Gastroesophageal sphincter (tissue), 3 donors: Measurements from ENCODE around the gene RELT.

ENCODE experiments used
- EP300 ChIP-seq: sonication (generic); formaldehyde crosslinking; IDR thresholded peaks from one replicate; pipeline ENCODE4 v1.6.1; 2017; ENCODE audit warnings: antibody characterized with exemption, mild to moderate bottlenecking
- POLR2A ChIP-seq, 2 donors: fragments of 450-650 bp; IDR thresholded peaks; one replicate each; pipeline ENCODE4 v1.6.1; 2017; ENCODE audit warnings: antibody characterized with exemption in 2 of 2, mild to moderate bottlenecking in 2 of 2, moderate library complexity in 1 of 2
- POLR2AphosphoS5 ChIP-seq: sonication (generic); formaldehyde crosslinking; IDR thresholded peaks from one replicate; pipeline ENCODE4 v1.6.1; 2017; ENCODE audit warnings: antibody characterized with exemption
- TF ChIP-seq, protein P1 (sequence below), 4 experiments: fragments of 200-600 bp in 2 of 4; fragments of 450-650 bp in 2 of 4; sonication (generic) in 1 of 4; IDR thresholded peaks; one replicate each; pipeline ENCODE4 v1.5.1; 2017 to 2019; ENCODE audit warnings: antibody characterized with exemption in 4 of 4, mild to moderate bottlenecking in 2 of 4, moderate library complexity in 2 of 4

DNA sequence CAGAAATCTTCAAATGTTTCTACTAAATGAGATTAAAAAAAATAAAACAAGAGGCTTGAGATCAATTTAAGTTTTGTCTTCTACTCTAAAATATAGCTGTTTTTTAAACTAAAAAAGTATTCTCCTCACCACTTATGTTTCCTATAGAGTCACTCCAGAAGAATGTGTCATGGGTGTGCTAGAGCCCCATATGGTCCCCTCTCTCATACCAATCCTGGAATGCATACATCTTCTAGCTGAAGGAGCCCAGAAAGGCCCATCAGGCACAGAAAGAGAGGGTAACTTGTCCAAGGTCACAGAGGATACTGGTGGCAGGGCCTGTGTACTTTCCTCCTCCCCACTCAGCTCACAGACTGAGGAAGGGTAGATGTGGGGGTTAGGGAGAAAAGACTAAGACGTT, 34.4 kb downstream of the RELT start:
- TF ChIP-seq, protein P1, sequence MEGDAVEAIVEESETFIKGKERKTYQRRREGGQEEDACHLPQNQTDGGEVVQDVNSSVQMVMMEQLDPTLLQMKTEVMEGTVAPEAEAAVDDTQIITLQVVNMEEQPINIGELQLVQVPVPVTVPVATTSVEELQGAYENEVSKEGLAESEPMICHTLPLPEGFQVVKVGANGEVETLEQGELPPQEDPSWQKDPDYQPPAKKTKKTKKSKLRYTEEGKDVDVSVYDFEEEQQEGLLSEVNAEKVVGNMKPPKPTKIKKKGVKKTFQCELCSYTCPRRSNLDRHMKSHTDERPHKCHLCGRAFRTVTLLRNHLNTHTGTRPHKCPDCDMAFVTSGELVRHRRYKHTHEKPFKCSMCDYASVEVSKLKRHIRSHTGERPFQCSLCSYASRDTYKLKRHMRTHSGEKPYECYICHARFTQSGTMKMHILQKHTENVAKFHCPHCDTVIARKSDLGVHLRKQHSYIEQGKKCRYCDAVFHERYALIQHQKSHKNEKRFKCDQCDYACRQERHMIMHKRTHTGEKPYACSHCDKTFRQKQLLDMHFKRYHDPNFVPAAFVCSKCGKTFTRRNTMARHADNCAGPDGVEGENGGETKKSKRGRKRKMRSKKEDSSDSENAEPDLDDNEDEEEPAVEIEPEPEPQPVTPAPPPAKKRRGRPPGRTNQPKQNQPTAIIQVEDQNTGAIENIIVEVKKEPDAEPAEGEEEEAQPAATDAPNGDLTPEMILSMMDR (IDR thresholded peaks at IDR 0.05) = no peak
- TF ChIP-seq POLR2A (IDR thresholded peaks at IDR 0.05) = no peak
- TF ChIP-seq POLR2AphosphoS5 = no peak
- no peak for TF ChIP-seq EP300
